Medulla oblongata (tissue), 1 donor: ENCODE measurements around the gene AMZ1.

Experiments
- DNase-seq: peaks from one replicate; pipeline ENCODE4 v3.0.0-alpha.2; 2015; ENCODE audit errors: extremely low spot score

Gene AMZ1

GRCh38 chr7:2750004-2750407, 62.0 kb downstream of the AMZ1 start:
- DNase-seq, result no peak

GRCh38 chr7:2751086-2751485, 63.1 kb downstream of the AMZ1 start:
- DNase-seq, result no peak

GRCh38 chr7:2753148-2753547, 65.1 kb downstream of the AMZ1 start:
- DNase-seq, result no peak

GRCh38 chr7:2754086-2754485, 66.1 kb downstream of the AMZ1 start:
- DNase-seq, result no peak

- no peak for DNase-seq
Measured at GRCh38 chr7:2754912-2755311, 66.9 kb downstream of the AMZ1 start.

GRCh38 chr7:2755531-2755930, 67.5 kb downstream of the AMZ1 start:
- DNase-seq, result no peak

GRCh38 chr7:2757361-2757903, 69.4 kb downstream of the AMZ1 start:
- DNase-seq, result peak; percentile 73

- peak; percentile 70 for DNase-seq
Measured at GRCh38 chr7:2757904-2758672, 70.1 kb downstream of the AMZ1 start.

- DNase-seq, result no peak
Measured at GRCh38 chr7:2758673-2759616, 70.9 kb downstream of the AMZ1 start.

GRCh38 chr7:2759736-2760097, 71.7 kb downstream of the AMZ1 start:
- DNase-seq, result no peak

- no peak for DNase-seq
Measured at GRCh38 chr7:2760098-2760889, 72.3 kb downstream of the AMZ1 start.

GRCh38 chr7:2761131-2761624, 73.2 kb downstream of the AMZ1 start:
- DNase-seq, result no peak

GRCh38 chr7:2761801-2762497, 73.9 kb downstream of the AMZ1 start:
- DNase-seq, result no peak

GRCh38 chr7:2763597-2763996, 75.6 kb downstream of the AMZ1 start:
- no peak for DNase-seq

GRCh38 chr7:2764621-2765020, 76.6 kb downstream of the AMZ1 start:
- no peak for DNase-seq
